Measurements from ENCODE around the gene RTN4IP1.

DNA sequence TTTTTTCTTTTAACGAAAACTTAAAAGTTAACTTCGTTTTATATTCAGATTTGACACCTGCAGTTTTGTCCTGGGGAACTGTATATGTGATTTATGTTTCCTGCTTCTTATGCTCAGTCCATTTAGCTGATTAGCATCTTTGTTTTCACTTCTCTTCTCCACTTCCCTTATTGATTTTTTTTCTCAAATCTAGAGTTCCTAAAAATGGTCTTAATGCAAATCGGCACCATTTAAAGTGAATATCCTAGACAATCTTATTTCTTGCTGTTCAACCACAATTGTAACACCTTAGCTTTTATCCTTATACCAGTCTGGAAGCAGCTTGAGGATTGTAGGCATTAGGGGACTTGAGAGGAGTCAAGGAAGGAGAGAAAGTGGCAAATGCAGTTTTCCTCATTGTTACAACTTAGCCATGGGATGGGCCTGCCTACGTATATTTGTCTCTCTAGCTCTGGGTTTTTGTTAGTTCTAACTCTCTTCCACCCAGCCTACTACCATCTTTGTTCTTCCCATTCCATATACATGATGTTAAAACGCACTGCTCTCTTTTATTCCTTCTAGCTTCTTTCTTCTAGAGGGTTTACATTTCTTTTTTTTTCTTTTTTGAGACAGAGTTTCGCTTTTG, 8.5 kb upstream of the RTN4IP1 start:
- TF ChIP-seq, protein P1, sequence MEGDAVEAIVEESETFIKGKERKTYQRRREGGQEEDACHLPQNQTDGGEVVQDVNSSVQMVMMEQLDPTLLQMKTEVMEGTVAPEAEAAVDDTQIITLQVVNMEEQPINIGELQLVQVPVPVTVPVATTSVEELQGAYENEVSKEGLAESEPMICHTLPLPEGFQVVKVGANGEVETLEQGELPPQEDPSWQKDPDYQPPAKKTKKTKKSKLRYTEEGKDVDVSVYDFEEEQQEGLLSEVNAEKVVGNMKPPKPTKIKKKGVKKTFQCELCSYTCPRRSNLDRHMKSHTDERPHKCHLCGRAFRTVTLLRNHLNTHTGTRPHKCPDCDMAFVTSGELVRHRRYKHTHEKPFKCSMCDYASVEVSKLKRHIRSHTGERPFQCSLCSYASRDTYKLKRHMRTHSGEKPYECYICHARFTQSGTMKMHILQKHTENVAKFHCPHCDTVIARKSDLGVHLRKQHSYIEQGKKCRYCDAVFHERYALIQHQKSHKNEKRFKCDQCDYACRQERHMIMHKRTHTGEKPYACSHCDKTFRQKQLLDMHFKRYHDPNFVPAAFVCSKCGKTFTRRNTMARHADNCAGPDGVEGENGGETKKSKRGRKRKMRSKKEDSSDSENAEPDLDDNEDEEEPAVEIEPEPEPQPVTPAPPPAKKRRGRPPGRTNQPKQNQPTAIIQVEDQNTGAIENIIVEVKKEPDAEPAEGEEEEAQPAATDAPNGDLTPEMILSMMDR (IDR thresholded peaks at IDR 0.05), result no peak
- no peak for TF ChIP-seq POLR2AphosphoS5 (IDR thresholded peaks at IDR 0.05)

Measured in prostate gland (tissue), 2 donors.